Kidney epithelial cell (primary cell): ENCODE measurements around the gene HS6ST1. TPM values are rescaled to one million over a fixed set of nuclear protein-coding genes. Genes with fewer than 3 reads are reported as not detected.

Experiments used
- DNase-seq: peaks from one replicate; pipeline ENCODE4 v3.0.0-alpha.2; 2010; ENCODE audit warnings: low read depth
- H3K27me3 ChIP-seq: 2 replicates; pipeline ENCODE4 v1.6.0; 2011; ENCODE audit warnings: low read length; ENCODE audit not compliant: control insufficient read depth, insufficient read depth
- H3K36me3 ChIP-seq: 2 replicates; pipeline ENCODE4 v1.5.1; 2011; ENCODE audit warnings: low read length; ENCODE audit not compliant: control insufficient read depth, insufficient read depth
- H3K4me3 ChIP-seq: 2 replicates; pipeline ENCODE4 v1.5.1; 2011; ENCODE audit warnings: low read depth, mild to moderate bottlenecking, control low read depth, low read length
- total RNA-seq: library from RNA; depleted of rRNA; stranded (reverse); fragments of >200 nt; gene quantifications from 2 replicates; pipeline ENCODE4 v1.2.3, GENCODE V29; 2015
- TF ChIP-seq, protein P1 (sequence below): IDR thresholded peaks from 2 replicates; pipeline ENCODE4 v1.5.1; 2011; ENCODE audit warnings: mild to moderate bottlenecking, moderate library complexity, low read length, control low read depth, inconsistent platforms; ENCODE audit not compliant: insufficient read depth, poor library complexity, severe bottlenecking

HS6ST1 gene
- total RNA-seq, 1 donor from 2014 or later, result 34.4 TPM

DNA sequence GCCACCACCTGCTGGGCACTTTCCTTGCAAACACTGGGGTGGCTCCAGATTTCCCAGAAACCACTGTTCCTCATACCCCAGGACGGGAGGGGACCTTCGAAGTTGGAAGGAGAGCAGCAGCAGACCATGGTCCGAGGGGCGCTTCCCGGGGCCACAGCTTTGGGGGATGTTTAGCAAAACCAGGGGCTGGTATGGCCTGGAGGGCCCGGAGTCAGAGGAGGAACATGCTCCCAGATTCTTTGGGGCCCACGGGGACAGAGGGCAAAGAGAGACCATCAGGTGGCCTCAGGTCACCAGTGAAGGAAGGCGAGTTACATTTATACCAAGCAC, 25.3 kb downstream of the HS6ST1 start:
- DNase-seq, result no peak
- Histone ChIP-seq H3K4me3 (no peak overlapping the region), H3K27me3 (no peaks in the 10 kb centered on the region), H3K36me3 (no peaks in the 10 kb centered on the region)
- TF ChIP-seq, protein P1, sequence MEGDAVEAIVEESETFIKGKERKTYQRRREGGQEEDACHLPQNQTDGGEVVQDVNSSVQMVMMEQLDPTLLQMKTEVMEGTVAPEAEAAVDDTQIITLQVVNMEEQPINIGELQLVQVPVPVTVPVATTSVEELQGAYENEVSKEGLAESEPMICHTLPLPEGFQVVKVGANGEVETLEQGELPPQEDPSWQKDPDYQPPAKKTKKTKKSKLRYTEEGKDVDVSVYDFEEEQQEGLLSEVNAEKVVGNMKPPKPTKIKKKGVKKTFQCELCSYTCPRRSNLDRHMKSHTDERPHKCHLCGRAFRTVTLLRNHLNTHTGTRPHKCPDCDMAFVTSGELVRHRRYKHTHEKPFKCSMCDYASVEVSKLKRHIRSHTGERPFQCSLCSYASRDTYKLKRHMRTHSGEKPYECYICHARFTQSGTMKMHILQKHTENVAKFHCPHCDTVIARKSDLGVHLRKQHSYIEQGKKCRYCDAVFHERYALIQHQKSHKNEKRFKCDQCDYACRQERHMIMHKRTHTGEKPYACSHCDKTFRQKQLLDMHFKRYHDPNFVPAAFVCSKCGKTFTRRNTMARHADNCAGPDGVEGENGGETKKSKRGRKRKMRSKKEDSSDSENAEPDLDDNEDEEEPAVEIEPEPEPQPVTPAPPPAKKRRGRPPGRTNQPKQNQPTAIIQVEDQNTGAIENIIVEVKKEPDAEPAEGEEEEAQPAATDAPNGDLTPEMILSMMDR, result peak; percentile 5

DNA sequence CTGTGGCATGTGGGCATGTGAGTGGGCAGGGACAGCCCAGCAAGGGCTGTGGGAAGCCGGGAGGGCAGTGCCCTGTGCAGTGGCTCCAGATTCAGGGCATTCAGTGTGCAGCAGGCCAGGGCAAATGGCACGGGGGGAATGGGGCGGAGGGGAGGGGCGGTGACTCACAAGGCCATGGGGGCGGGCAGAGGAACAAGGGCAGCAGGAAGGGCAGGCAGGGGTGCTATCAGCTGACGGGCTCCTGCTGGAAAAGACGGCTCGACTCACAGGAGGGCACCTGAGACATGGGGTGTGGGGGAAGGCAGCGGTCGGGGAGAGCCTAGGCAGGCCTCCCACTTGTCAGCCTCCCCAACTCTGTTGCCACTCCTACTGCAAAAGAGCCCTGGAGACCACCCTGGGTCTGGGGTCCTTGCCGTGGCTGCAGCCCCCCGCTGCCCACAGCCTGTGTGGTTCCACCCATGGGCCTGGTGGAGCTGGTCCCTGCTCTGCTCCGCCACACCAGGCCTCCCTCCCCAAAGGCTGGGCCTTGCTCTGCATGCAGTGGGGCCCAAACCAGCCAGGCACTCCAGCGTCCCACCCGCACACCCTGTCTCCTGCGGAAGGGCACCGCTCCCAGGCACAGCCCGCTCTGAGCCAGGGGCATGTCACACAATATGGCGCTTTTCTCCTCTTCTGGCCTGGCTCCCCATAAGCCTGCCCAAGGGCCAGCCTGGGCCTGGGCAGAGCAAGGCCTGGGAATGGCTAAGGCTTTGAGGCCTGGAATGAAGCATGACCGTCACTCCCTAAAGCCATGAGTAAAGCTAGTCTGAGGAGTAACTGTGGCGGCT, 25.9 kb downstream of the HS6ST1 start:
- DNase-seq, result no peak
- no peaks in the 10 kb centered on the region for H3K27me3 ChIP-seq
- TF ChIP-seq, protein P1, result no peak
- no peaks in the 10 kb centered on the region for H3K36me3 ChIP-seq
- H3K4me3 ChIP-seq, result no peak overlapping the region

DNA sequence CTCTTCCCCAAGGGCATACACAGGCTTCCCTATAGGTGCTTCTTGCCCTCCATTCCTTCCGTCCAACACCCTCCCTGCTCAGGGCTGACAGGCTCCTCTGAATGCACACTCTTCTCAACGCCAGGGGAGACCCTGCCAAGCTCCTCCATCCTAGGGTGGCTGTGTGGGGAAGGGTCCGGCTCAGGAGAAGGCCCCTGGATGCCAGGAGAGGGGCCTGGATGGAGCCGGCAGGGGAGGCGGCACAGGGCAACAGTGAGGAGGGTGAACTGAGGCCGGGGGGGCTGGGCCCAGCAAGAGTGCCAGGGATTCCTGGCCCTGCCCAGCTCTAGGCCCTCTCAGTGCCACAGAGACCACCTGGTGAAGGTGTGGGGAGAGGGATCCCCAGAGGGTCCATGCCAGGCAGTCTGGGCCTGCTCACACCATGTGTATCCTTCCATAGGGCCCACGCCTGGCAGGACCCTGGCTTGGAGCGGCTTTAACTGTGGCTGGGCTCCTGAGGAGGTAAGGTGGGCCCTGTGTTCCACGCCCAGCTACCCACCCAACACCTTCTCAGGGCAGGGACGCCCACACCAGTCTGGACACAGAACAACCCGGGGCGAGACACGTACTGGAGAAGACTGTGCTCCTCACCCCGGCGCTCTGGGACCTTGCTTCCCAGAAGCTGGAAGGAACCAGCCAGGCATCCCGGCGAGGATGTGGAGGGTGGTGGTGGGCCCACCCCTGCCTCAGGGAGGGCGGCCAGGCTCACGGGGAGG, 26.6 kb downstream of the HS6ST1 start:
- TF ChIP-seq, protein P1, result no peak
- Histone ChIP-seq H3K27me3 (no peaks in the 10 kb centered on the region), H3K36me3 (no peaks in the 10 kb centered on the region), H3K4me3 (no peak overlapping the region)
- DNase-seq, result no peak

DNA sequence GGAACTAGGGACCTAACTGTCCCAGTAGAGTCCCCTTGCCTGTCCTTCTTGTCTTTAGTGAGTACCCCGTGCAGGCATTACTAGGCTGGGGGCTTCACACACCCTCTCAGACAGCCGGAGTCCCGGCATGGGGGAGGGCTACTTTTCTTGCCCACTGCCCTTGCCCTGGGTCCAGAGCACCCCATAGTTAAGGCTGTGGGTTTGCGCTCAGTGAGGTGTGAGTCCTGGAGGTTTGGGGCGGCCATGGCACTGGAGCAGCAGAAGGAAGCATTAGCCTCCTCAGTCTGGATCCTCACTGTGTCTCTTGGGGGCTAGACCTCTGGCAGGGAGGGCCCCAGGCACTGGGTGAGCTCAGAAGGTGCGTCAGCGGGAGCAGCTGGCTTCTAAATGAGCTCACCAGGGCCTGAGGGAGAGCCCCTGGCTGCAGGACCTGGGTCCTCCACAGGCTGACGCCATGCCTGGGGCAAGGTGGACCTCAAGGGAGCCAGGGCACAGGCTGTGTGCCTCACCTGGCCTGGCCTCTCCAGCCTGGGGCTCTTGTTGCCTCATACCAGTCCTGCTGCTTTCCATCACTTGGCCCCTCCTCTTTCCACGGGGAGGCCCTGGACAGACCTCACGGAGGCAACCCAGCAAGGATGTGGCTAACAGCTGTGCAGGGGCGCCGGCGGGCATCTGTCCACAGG, 27.4 kb downstream of the HS6ST1 start:
- DNase-seq, result no peak

DNA sequence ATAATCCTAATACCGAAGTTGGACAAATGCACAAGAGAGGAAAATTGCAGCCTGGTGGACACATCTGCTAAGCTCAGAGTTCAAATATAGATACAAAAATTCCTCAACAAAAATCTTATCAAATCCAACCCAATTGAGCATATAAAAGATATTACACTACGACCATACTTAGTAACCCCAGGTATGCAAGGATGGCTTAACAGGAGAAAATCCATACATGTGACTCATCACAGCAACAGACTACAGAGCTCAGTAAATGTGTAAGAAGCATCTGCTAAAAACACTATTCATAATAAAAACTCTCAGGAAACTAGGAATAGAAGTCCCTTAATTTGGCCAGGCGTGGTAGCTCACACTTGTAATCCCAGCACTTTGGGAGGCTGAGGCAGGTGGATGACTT, 28.3 kb downstream of the HS6ST1 start:
- TF ChIP-seq, protein P1, result no peak
- DNase-seq, result no peak
- Histone ChIP-seq H3K36me3 (no peaks in the 10 kb centered on the region), H3K27me3 (no peaks in the 10 kb centered on the region), H3K4me3 (no peak overlapping the region)

More for the DNA sequence above, 27.4 kb downstream of the HS6ST1 start:
- Histone ChIP-seq H3K4me3 (no peak overlapping the region), H3K36me3 (no peaks in the 10 kb centered on the region), H3K27me3 (no peaks in the 10 kb centered on the region)
- TF ChIP-seq, protein P1, result no peak
